Measurements from ENCODE around the gene NDUFB6. TPM values are rescaled to one million over a fixed set of nuclear protein-coding genes. Genes with fewer than 3 reads are reported as not detected.

NDUFB6 gene
- total RNA-seq, 1 donor from 2014 or later = 36.8 TPM

DNA sequence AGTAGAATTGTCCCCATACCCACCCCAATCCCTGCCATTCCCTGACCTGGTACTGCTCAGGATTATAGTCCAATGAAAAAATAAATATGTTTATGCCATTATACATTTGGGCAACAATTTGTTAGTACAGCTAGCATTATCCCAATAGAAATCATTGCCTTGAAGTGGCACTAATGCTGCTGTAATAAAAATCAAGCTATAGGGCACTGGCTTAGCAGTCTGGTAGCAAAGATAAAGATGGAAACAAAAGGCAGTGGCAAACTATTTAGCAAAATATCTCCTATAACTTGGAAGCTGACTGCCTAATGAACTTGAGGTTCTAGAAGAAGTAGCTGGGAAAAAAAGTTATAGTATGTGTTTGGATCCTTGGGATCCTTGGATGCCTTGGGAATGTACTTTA, 18.4 kb downstream of the NDUFB6 start:
- Mint-ChIP-seq H3K4me3 (ENCODE audit: unreplicated experiment) (no peak overlapping the region), H3K36me3 (ENCODE audit: low read depth, unreplicated experiment) (peaks cover 4% of the 10 kb centered on the region), H3K27me3 (ENCODE audit: unreplicated experiment) (peaks cover 16% of the 10 kb centered on the region), H3K4me1 (ENCODE audit: unreplicated experiment) (peaks cover 35% of the 10 kb centered on the region), H3K9me3 (ENCODE audit: unreplicated experiment) (no peaks in the 10 kb centered on the region), H3K27ac (ENCODE audit: unreplicated experiment) (no peak overlapping the region)
- TF ChIP-seq CTCF (IDR thresholded peaks at IDR 0.05; ENCODE audit: unreplicated experiment) = no peak
- DNase-seq (ENCODE audit: low spot score) = no peak

GRCh38 chr9:32554107-32554506, 18.9 kb downstream of the NDUFB6 start:
- peak overlapping the region; percentile 68 for H3K27ac Mint-ChIP-seq (ENCODE audit: unreplicated experiment)
- TF ChIP-seq CTCF (IDR thresholded peaks at IDR 0.05; ENCODE audit: unreplicated experiment) = no peak
- H3K4me1 Mint-ChIP-seq (ENCODE audit: unreplicated experiment) = peaks cover 34% of the 10 kb centered on the region
- H3K36me3 Mint-ChIP-seq (ENCODE audit: low read depth, unreplicated experiment) = peaks cover 4% of the 10 kb centered on the region
- H3K4me3 Mint-ChIP-seq (ENCODE audit: unreplicated experiment) = no peak overlapping the region
- no peak for DNase-seq (ENCODE audit: low spot score)
- no peaks in the 10 kb centered on the region for H3K9me3 Mint-ChIP-seq (ENCODE audit: unreplicated experiment)
- peaks cover 16% of the 10 kb centered on the region for H3K27me3 Mint-ChIP-seq (ENCODE audit: unreplicated experiment)

DNA sequence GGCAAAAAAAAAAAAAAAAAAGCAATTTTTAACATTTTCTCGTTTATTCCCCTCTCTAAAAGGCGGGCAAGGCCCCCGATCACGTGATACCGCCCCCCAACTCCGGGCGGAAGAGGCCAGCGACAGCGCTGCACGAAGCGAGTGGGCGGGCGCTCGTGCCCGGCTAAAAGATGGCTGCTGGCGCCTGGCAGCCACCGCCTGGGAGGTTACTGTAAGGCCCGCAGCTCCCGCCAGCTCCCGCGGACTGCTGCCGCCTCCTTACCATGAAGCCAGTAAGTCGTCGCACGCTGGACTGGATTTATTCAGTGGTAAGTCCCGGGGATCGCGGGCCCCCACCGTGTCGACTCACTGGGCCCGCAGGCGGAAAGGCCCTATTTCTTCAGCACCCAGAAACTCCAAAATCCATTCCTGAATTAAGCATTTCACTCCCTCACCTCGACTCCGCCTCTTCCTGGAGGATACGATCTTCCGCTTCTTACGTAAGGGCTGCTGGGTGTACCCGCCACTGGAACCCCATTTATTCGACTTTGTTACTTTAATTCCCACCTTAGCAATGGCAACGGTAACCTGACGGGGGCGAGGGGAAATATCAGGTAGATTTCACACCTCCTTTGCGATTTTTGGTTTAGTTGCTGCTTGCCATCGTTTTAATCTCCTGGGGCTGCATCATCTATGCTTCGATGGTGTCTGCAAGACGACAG, 20.6 kb downstream of the NDUFB6 start, which contains the start of the genes SMIM27 and TOPORS:
SMIM27 (plus strand) TSS at position 156 of the 701 bp plus-strand sequence; CDS start at position 264, 108 bp downstream.
TOPORS (minus strand) TSS at position 415 of the 701 bp plus-strand sequence; CDS start at position 265, 150 bp downstream.
- Mint-ChIP-seq H3K4me3 (ENCODE audit: unreplicated experiment) (peak within 1 kb of the TSS; percentile 99), H3K27me3 (ENCODE audit: unreplicated experiment) (peaks cover 16% of the 10 kb centered on the region), H3K4me1 (ENCODE audit: unreplicated experiment) (peaks cover 32% of the 10 kb centered on the region), H3K27ac (ENCODE audit: unreplicated experiment) (peak within 1 kb of the TSS; percentile 99), H3K36me3 (ENCODE audit: low read depth, unreplicated experiment) (peaks cover 4% of the 10 kb centered on the region), H3K9me3 (ENCODE audit: unreplicated experiment) (no peaks in the 10 kb centered on the region)
- no peak for TF ChIP-seq CTCF (IDR thresholded peaks at IDR 0.05; ENCODE audit: unreplicated experiment)
- DNase-seq (ENCODE audit: low spot score) = peak; percentile 87

DNA sequence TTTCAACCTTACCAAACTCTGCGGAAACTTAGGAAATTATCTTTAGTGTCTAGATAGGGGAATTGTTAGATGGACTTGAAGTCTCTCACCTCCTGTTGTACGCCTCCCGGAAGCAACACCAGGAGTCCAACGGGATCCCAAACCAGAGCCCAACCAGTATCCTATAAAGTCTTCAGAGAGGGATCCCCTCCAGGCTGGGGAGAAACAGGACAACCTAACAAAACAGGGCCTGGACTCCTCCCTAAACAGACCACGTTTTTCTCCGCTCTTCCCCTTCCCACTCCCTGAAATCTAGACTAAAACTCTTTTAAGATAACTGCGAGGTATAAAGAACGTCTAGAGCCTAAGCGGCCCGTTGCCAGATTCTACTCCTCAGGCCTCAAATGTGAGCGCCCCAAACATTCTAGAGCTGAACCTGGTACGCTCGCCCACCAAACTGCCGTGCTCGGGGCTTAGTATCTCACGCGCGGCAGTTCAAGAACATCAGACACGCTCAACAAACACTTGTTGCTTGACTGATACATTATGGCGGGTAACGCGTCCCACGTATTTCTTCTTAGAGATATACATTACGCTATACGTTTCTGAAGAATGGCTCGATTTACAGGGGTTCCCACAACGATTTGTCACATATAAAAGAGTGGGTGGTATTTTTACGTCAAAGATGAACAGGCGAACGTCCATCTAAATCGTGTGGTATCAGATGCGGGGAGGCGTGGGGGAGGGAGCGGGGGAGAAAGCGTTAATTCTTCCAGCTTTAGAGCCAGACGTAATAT, 21.5 kb downstream of the NDUFB6 start:
- H3K36me3 Mint-ChIP-seq (ENCODE audit: low read depth, unreplicated experiment) = peaks cover 4% of the 10 kb centered on the region
- H3K4me1 Mint-ChIP-seq (ENCODE audit: unreplicated experiment) = peaks cover 32% of the 10 kb centered on the region
- no peak for TF ChIP-seq CTCF (IDR thresholded peaks at IDR 0.05; ENCODE audit: unreplicated experiment)
- H3K4me3 Mint-ChIP-seq (ENCODE audit: unreplicated experiment) = peak overlapping the region; percentile 99
- H3K27me3 Mint-ChIP-seq (ENCODE audit: unreplicated experiment) = peaks cover 16% of the 10 kb centered on the region
- H3K9me3 Mint-ChIP-seq (ENCODE audit: unreplicated experiment) = no peaks in the 10 kb centered on the region
- peak overlapping the region; percentile 99 for H3K27ac Mint-ChIP-seq (ENCODE audit: unreplicated experiment)
- peak; percentile 28 for DNase-seq (ENCODE audit: low spot score)

All from endothelial cell (in vitro differentiated cells).